HepG2 (cell line): ENCODE data around the gene C20orf141. TPM values are rescaled to one million over a fixed set of nuclear protein-coding genes. Genes with fewer than 3 reads are reported as not detected.
A peak's percentile ranks its signal among the peaks of the same experiment; 100 is the strongest.

Source experiments
- ATAC-seq: fragments of 200-7000 bp; cut with Tn5 transposase; 3 replicates; pipeline ENCODE4 v1.9.1; 2020; ENCODE audit warnings: mild to moderate bottlenecking, moderate library complexity
- BruUV-seq: library from RNA; stranded (reverse); fragments of 400-500 nt; replicated peaks from 2 replicates; lab custom pipeline; 2021; lab: Mats Ljungman, UMichigan
- CTCF ChIA-PET: fragments of 300-600 bp; formaldehyde crosslinking; extraction: SDS; loops from one replicate; lab custom pipeline; 2021; ENCODE audit warnings: low total read pairs, inconsistent platforms, low intra/inter-chr PET ratio; lab: Yijun Ruan, JAX
- POLR2A ChIA-PET: fragments of 350-600 bp; sonication (Branson Sonifier 250); formaldehyde crosslinking; loops from one replicate; lab custom pipeline; 2020; ENCODE audit warnings: antibody characterized with exemption, inconsistent platforms; lab: Yijun Ruan, JAX
- DNase-seq: peaks from one replicate; pipeline ENCODE4 v3.0.0-alpha.2; 2015; ENCODE audit warnings: low spot score
- FAIRE-seq: peaks from 3 replicates; lab custom pipeline; 2011; peaks lifted over from hg19 to GRCh38; lab: Jason Lieb, UNC
- H2AFZ ChIP-seq: one replicate; pipeline ENCODE4 v1.6.1; 2011; ENCODE audit warnings: low read length, inconsistent platforms
- H3K27ac ChIP-seq: fragments of 300-600 bp; 3 replicates; pipeline ENCODE4 v1.8.0; 2011; ENCODE audit warnings: mixed run types, mild to moderate bottlenecking, mixed read lengths, low read length, inconsistent platforms; ENCODE audit not compliant: insufficient read depth; ENCODE audit errors: extremely low read length
- H3K27me3 ChIP-seq, 2 experiments: fragments of 200-600 bp in 1 of 2; 2 replicates in 1 of 2; 3 replicates in 1 of 2; pipeline versions ENCODE4 v1.6.0 to v1.8.0; 2011; ENCODE audit warnings: low read length in 2 of 2, mild to moderate bottlenecking in 2 of 2, moderate library complexity in 2 of 2, inconsistent platforms in 1 of 2; ENCODE audit not compliant: insufficient read depth in 2 of 2, control insufficient read depth in 1 of 2
- H3K36me3 ChIP-seq, 2 experiments: fragments of 200-600 bp in 1 of 2; replicated peaks in 1 of 2; 2 replicates in 1 of 2; 3 replicates in 1 of 2; pipeline versions ENCODE4 v1.5.1 to v1.8.0; 2011; ENCODE audit warnings: low read length in 2 of 2, inconsistent platforms in 1 of 2; ENCODE audit not compliant: insufficient read depth in 2 of 2, control insufficient read depth in 1 of 2
- H3K4me1 ChIP-seq: 2 replicates; pipeline ENCODE4 v1.5.1; 2012; ENCODE audit warnings: low read length, inconsistent platforms; ENCODE audit not compliant: insufficient read depth
- H3K4me2 ChIP-seq: 2 replicates; pipeline ENCODE4 v1.6.0; 2011; ENCODE audit warnings: low read depth, low read length, inconsistent platforms
- H3K4me3 ChIP-seq, 3 experiments: fragments of 200-600 bp in 1 of 3; sonication (generic), shearing (Covaris generic) in 1 of 3; replicated peaks in 1 of 3; 2 replicates each; pipeline ENCODE4 v1.5.1; 2011 to 2016; ENCODE audit warnings: low read length in 3 of 3, inconsistent platforms in 2 of 3, low read depth in 2 of 3, mild to moderate bottlenecking in 2 of 3, control low read depth in 1 of 3, mixed read lengths in 1 of 3; ENCODE audit not compliant: insufficient read depth in 1 of 3
- H3K79me2 ChIP-seq: one replicate; pipeline ENCODE4 v1.6.1; 2011; ENCODE audit warnings: low read length, inconsistent platforms; ENCODE audit not compliant: insufficient read depth
- H3K9ac ChIP-seq: 2 replicates; pipeline ENCODE4 v1.6.0; 2011; ENCODE audit warnings: mild to moderate bottlenecking, low read depth, low read length, inconsistent platforms; ENCODE audit not compliant: insufficient read depth
- H3K9me3 ChIP-seq: 2 replicates; pipeline ENCODE4 v1.5.1; 2012; ENCODE audit warnings: mild to moderate bottlenecking, low read length
- H4K20me1 ChIP-seq: 2 replicates; pipeline ENCODE4 v1.6.0; 2011; ENCODE audit warnings: inconsistent platforms, mild to moderate bottlenecking, low read length, moderate library complexity; ENCODE audit not compliant: insufficient read depth
- ARHGAP35 ChIP-seq: sonication (generic); formaldehyde crosslinking; IDR thresholded peaks from 2 replicates; pipeline ENCODE4 v1.9.0; 2022; ENCODE audit warnings: mild to moderate bottlenecking, inconsistent platforms, moderate library complexity, missing genetic modification reagents, borderline replicate concordance
- GTF2F1 ChIP-seq: fragments of 150-350 bp; IDR thresholded peaks from 2 replicates; pipeline ENCODE4 v1.6.1; 2014; ENCODE audit warnings: low read length
- KAT7 ChIP-seq: IDR thresholded peaks from 2 replicates; pipeline ENCODE4 v1.6.1; 2018; ENCODE audit warnings: borderline replicate concordance, missing compliant biosample characterization
- NFIB ChIP-seq: sonication (generic); formaldehyde crosslinking; IDR thresholded peaks from 2 replicates; pipeline ENCODE4 v1.9.0; 2021; ENCODE audit warnings: missing genetic modification reagents, mild to moderate bottlenecking, borderline replicate concordance
- ZBTB7B ChIP-seq: sonication (generic); formaldehyde crosslinking; IDR thresholded peaks from 2 replicates; pipeline ENCODE4 v1.4.0; 2020; ENCODE audit warnings: missing genetic modification reagents
- ZNF274 ChIP-seq: sonication (generic); formaldehyde crosslinking; IDR thresholded peaks from 2 replicates; pipeline ENCODE4 v1.5.1; 2020; ENCODE audit warnings: mild to moderate bottlenecking, missing genetic modification reagents
- ZNF317 ChIP-seq: sonication (generic); formaldehyde crosslinking; IDR thresholded peaks from 2 replicates; pipeline ENCODE4 v1.5.0; 2020; ENCODE audit warnings: mild to moderate bottlenecking, missing genetic modification reagents
- ZNF335 ChIP-seq: sonication (generic); formaldehyde crosslinking; IDR thresholded peaks from 2 replicates; pipeline ENCODE4 v1.4.0; 2020; ENCODE audit warnings: missing genetic modification reagents
- ZNF431 ChIP-seq: sonication (generic); formaldehyde crosslinking; IDR thresholded peaks from 2 replicates; pipeline ENCODE4 v1.9.0; 2022; ENCODE audit warnings: missing genetic modification reagents, low read depth, mild to moderate bottlenecking, borderline replicate concordance
- ZSCAN30 ChIP-seq: sonication (generic); formaldehyde crosslinking; IDR thresholded peaks from 2 replicates; pipeline ENCODE4 v1.5.0; 2020; ENCODE audit warnings: mild to moderate bottlenecking, missing genetic modification reagents
- whole genome bisulfite sequencing: methylation state at CpG from one replicate; pipeline ENCODE4 v1.1.6; 2017; ENCODE audit warnings: low lambda C conversion rate; 5-methylcytosine and 5-hydroxymethylcytosine counted together
- in situ Hi-C: cut with HindIII; loops from 2 replicates; pipeline ENCODE4 v1.10.0; 2017; ENCODE audit warnings: low pct_unique_long_range_greater_than_20kb; ENCODE audit not compliant: extremely low pct_ligation_motif_present
- intact Hi-C: fragments of 100-400 bp; cut with micrococcal nuclease; formaldehyde crosslinking; loops from one replicate; pipeline ENCODE4 v1.10.0; 2022; ENCODE audit not compliant: unreplicated experiment
- polyA plus RNA-seq, 8 experiments: library from polyadenylated mRNA; depleted of rRNA in 3 of 8; stranded (reverse) in 7 of 8; unstranded in 1 of 8; fragments of >200 nt; fragmentation: Illumina TruSeq in 4 of 8; extraction: Trizol in 4 of 8; gene quantifications; 2 replicates each; pipeline versions ENCODE4 v1.2.1 to v1.2.3, GENCODE V29; 2011 to 2016; ENCODE audit warnings: low read depth in 4 of 8, missing spikeins in 1 of 8, mixed read lengths in 1 of 8; ENCODE audit not compliant: insufficient read depth in 1 of 8
- total RNA-seq, 5 experiments: library from RNA; depleted of rRNA; stranded (reverse); fragments of >200 nt; fragmentation: Illumina TruSeq; extraction: Trizol; gene quantifications; 2 replicates each; pipeline ENCODE4 v1.2.3, GENCODE V29; 2016; ENCODE audit warnings: low read depth in 1 of 5
- TF ChIP-seq, protein P1 (sequence below): sonication (generic); formaldehyde crosslinking; conservative IDR thresholded peaks from 2 replicates; pipeline ENCODE4 v1.8.0; 2022; ENCODE audit warnings: mild to moderate bottlenecking, moderate library complexity, missing genetic modification reagents
- TF ChIP-seq, protein P2 (sequence below): sonication (generic); formaldehyde crosslinking; IDR thresholded peaks from 2 replicates; pipeline ENCODE4 v1.8.1; 2023; ENCODE audit warnings: missing genetic modification reagents, mild to moderate bottlenecking, borderline replicate concordance
- TF ChIP-seq, protein P3 (sequence below): IDR thresholded peaks from 2 replicates; pipeline ENCODE4 v1.6.1; 2016; ENCODE audit warnings: low read depth, borderline replicate concordance
- TF ChIP-seq, protein P4 (sequence below): sonication (generic); formaldehyde crosslinking; IDR thresholded peaks from 2 replicates; pipeline ENCODE4 v1.5.0; 2020; ENCODE audit warnings: missing genetic modification reagents

C20orf141 gene
- total and polyA plus RNA-seq, 2 of the 13 experiments (the other 11 are each of a cell fraction or from before 2014, with no cell fraction given) = not detected

DNA sequence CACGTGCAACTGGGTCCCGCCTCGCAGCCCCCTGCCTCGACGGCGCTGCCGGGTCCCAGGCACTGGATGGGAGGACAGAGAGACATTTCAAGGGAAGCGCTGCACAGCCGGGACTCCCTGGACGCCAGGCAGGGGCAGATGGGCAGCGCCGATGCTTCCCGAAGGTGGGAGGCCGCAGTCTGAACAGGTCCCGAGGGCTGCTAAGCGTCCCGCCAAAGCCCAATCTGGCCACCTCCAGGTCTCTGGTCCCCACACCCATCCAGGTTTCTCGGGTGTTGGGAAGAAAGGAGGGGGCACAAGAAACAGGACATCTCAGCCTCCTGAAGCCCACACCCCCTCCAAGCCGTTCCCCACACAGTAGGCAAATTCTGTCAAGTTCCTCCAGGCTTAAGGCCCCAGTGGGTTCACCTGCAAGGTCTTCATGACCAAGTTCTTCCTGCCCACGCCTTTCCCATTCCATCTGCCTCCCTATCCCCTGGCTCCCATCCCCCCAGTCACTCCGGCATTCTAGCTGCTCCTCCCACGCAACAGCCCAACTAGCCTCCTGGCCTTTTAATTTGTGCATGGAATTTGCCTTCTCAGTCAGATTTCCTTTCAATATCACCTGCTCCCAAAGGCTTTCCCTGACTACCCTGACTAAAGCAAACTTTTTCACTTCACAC, 9.0 kb upstream of the C20orf141 start:
- TF ChIP-seq KAT7 (CRISPR knock-in tag) (no peak), GTF2F1 (no peak), ZBTB7B (CRISPR knock-in tag) (no peak), ZNF317 (CRISPR knock-in tag) (no peak), ZNF274 (CRISPR knock-in tag) (no peak), ZSCAN30 (no peak), ZNF335 (CRISPR knock-in tag) (no peak), ZNF431 (no peak), ARHGAP35 (CRISPR knock-in tag) (no peak), NFIB (no peak)
- TF ChIP-seq, protein P1, sequence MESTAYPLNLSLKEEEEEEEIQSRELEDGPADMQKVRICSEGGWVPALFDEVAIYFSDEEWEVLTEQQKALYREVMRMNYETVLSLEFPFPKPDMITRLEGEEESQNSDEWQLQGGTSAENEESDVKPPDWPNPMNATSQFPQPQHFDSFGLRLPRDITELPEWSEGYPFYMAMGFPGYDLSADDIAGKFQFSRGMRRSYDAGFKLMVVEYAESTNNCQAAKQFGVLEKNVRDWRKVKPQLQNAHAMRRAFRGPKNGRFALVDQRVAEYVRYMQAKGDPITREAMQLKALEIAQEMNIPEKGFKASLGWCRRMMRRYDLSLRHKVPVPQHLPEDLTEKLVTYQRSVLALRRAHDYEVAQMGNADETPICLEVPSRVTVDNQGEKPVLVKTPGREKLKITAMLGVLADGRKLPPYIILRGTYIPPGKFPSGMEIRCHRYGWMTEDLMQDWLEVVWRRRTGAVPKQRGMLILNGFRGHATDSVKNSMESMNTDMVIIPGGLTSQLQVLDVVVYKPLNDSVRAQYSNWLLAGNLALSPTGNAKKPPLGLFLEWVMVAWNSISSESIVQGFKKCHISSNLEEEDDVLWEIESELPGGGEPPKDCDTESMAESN (CRISPR knock-in tag) = no peak
- TF ChIP-seq, protein P2, sequence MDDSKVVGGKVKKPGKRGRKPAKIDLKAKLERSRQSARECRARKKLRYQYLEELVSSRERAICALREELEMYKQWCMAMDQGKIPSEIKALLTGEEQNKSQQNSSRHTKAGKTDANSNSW (CRISPR knock-in tag) = no peak
- TF ChIP-seq, protein P3, sequence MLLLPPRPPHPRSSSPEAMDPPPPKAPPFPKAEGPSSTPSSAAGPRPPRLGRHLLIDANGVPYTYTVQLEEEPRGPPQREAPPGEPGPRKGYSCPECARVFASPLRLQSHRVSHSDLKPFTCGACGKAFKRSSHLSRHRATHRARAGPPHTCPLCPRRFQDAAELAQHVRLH (CRISPR knock-in tag) = no peak
- TF ChIP-seq, protein P4, sequence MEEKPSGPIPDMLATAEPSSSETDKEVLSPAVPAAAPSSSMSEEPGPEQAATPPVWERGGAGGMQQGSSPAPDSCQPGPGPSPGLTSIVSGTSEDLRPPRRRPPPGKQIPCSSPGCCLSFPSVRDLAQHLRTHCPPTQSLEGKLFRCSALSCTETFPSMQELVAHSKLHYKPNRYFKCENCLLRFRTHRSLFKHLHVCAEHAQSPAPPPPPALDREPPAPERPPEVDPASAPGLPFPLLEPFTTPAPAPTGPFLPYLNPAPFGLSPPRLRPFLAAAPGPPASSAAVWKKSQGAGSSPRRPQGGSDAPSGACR (CRISPR knock-in tag) = no peak
- peak; percentile 37 for FAIRE-seq
- H2AFZ ChIP-seq = no peak overlapping the region
- WGBS = 45% methylated on average over 13 of the region's 22 CpGs
- peaks cover 15% of the 10 kb centered on the region for H3K4me1 ChIP-seq
- no peak overlapping the region for H3K4me3 ChIP-seq
- no peak overlapping the region for H3K4me2 ChIP-seq
- CTCF ChIA-PET = no interaction called here
- ATAC-seq = peak; percentile 9; the same call in 2 of the 3 replicates
- POLR2A ChIA-PET = no interaction called here
- no peak overlapping the region for H3K9ac ChIP-seq
- no peaks in the 10 kb centered on the region for H3K79me2 ChIP-seq
- DNase-seq = no peak
- no TSS peak for BruUV-seq
- no peaks in the 10 kb centered on the region for H3K36me3 ChIP-seq
- H3K27me3 ChIP-seq = peaks cover 4 to 72% of the 10 kb centered on the region in 2 experiments; a peak in 4 of 5 replicates
- in situ Hi-C loops = no loop called here
- H3K9me3 ChIP-seq = no peaks in the 10 kb centered on the region
- no peaks in the 10 kb centered on the region for H4K20me1 ChIP-seq
- H3K27ac ChIP-seq = no peak overlapping the region
- intact Hi-C loops = no loop called here
